Esophagus squamous epithelium (tissue), 4 donors: ENCODE data around the gene L1TD1.

Experiments used
- CTCF ChIP-seq, 6 experiments: fragments of 450-650 bp in 4 of 6; fragments of 200-600 bp in 2 of 6; sonication (generic) in 2 of 6; IDR thresholded peaks; one replicate each; pipeline ENCODE4 v1.5.1; 2016 to 2019; ENCODE audit warnings: antibody characterized with exemption in 6 of 6, mild to moderate bottlenecking in 4 of 6, moderate library complexity in 4 of 6
- POLR2A ChIP-seq, 4 donors: fragments of 450-650 bp; IDR thresholded peaks; one replicate each; pipeline ENCODE4 v1.6.1; 2017; ENCODE audit warnings: antibody characterized with exemption in 4 of 4, mild to moderate bottlenecking in 4 of 4, moderate library complexity in 3 of 4

GRCh38 chr1:62187548-62187947 lies 7.1 kb upstream of the L1TD1 start:
- TF ChIP-seq CTCF (IDR thresholded peaks at IDR 0.05) (no peak), POLR2A (IDR thresholded peaks at IDR 0.05) (no peak)
